ENCODE measurements around the gene NPHP4.

The NPHP4 gene

GRCh38 chr1:5831600-5832335 lies 160.5 kb downstream of the NPHP4 start:
- DNase-seq (ENCODE audit: low read depth in 2 of 2), result no peak

- DNase-seq (ENCODE audit: low read depth in 2 of 2), result no peak
These were observed 161.2 kb downstream of the NPHP4 start for GRCh38 chr1:5830771-5831599.

DNA sequence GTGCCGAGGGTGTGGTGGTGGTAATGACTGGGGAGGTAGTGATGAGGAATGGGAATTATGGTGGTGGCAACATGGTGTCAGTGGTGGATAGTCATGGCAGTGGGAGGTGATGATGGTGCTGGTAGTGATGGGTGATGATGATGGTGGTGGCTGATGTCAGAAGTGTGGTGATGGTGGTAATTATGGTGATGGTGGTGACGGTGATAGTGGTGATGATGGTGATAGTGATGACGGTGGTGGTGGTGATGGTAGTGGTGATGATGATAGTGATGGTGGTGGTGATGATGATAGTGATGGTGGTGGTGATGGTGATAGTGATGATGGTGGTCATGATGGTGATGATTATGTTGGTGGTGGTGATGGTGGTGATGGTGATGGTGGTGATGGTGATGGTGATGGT lies 162.8 kb downstream of the NPHP4 start:
- no peak for DNase-seq (ENCODE audit: low read depth in 2 of 2)

DNA sequence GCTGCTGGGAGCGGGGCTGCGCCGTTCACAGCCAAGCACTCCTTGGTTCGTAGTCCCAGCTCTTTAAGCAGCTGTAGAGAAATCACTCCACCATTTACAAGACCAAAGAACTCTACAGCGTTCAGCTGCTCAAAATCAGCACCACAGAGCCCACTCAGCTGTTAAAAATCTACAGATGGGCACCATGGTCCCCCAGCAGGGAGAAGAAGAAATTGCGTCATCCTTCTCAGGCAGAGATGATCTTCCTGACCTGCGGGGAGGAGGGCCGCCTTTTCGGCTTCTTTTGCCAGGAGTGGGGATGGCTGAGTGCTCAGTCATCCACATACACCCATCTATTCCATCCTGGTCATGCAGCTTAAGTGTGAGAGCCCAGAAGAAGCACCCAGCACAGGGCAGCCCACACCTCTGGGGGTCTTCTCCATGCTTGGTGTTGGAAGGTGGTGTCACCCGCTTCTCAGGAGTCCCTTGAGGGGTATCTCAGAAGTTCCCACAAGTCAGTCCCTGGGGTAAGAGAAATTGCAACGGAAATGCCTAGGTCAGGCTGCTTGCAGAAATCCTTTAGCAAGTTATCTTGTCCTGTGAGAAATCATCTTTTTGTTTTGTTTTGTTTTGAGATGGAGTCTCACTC lies 163.8 kb downstream of the NPHP4 start:
- DNase-seq (ENCODE audit: low read depth in 2 of 2), result no peak

DNA sequence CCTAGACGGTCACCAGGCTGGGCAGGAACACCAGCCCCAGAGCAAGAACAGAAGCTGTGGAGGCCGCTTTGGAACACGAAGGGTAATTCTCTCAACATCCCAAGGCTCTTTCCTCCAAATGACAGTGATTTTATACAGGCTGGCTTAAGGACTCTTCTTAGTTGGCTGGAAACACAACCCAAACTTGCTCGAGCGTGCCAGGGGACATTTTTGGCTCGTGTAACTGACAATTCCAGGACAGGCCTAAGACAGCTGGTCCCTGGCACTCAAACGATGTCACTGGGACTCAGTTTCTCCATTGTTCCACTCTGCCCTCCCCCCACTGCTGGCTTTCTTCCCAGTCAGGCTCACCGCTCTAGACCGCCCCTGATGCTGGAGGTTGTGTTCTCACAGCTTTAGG lies 164.7 kb downstream of the NPHP4 start:
- DNase-seq (ENCODE audit: low read depth in 2 of 2), result no peak

- DNase-seq (ENCODE audit: low read depth in 2 of 2), result no peak
These were observed 165.6 kb downstream of the NPHP4 start for GRCh38 chr1:5826601-5827000.

DNA sequence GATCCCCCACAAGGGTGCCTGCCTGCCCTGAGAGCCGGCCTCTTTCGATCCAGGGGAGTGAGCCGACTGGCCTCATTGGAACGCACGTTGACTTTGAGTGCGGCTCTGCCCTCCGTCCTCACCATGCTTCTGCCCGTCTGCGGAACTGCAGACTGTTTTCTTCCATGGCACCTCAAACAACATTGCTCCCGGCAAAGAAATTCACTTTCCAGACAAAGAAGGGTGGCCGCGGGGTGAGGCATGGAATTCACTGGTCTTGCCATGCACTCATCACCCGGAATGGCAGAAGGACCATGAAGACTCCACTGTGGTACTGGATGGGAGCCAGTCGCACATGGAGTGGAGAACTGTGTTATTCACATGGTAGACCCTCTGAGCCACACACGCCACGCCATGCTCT lies 169.5 kb downstream of the NPHP4 start:
- no peak for DNase-seq (ENCODE audit: low read depth in 2 of 2)

- DNase-seq (ENCODE audit: low read depth in 2 of 2), result no peak
These were observed 170.0 kb downstream of the NPHP4 start for GRCh38 chr1:5822266-5822665.

- DNase-seq (ENCODE audit: low read depth in 2 of 2), result no peak
These were observed 170.6 kb downstream of the NPHP4 start for GRCh38 chr1:5821540-5822176.

- no peak for DNase-seq (ENCODE audit: low read depth in 2 of 2)
These were observed 172.2 kb downstream of the NPHP4 start for GRCh38 chr1:5820026-5820421.

- no peak for DNase-seq (ENCODE audit: low read depth in 2 of 2)
These were observed 172.7 kb downstream of the NPHP4 start for GRCh38 chr1:5819391-5820025.

DNA sequence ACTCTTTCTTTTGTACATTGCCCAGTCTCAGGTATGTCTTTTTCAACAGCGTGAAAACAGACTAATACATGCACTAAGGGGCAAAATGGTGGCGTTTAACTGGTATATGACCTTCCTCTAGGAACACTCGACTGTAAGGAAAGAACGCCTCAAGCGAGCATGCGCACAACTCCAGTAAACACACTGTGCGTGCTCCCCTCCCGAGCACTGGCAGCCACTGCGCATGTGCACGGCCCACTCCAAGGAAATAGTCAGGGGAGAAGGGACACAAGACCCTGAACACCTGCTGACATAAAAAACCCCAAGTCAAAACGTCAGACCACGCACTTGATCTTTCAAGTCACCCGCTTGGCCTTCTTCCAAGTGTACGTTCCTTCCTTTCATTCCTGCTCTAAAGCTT lies 173.5 kb downstream of the NPHP4 start:
- DNase-seq (ENCODE audit: low read depth in 2 of 2), result no peak

GRCh38 chr1:5815716-5816115 lies 176.5 kb downstream of the NPHP4 start:
- DNase-seq (ENCODE audit: low read depth in 2 of 2), result no peak

DNA sequence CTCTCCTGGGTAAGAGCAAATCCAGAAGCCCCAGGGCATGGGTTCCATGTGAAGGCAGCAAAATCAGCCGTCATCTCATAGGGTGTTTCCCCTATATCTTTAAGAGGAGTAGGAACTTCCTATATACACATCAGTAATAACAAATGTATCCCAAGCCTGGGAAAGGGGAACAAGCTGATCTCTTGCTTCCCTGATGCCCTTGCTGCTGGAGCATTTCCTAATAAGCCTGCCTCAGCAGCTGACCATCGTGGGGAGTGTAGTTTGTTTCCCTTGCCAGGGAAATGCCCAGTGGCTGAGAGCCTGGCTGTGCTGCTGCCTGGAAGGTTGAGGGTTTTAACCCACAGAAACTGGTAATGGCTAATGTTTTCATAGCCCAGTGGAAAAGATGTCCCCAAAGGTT lies 177.0 kb downstream of the NPHP4 start:
- DNase-seq (ENCODE audit: low read depth in 2 of 2), result no peak

DNA sequence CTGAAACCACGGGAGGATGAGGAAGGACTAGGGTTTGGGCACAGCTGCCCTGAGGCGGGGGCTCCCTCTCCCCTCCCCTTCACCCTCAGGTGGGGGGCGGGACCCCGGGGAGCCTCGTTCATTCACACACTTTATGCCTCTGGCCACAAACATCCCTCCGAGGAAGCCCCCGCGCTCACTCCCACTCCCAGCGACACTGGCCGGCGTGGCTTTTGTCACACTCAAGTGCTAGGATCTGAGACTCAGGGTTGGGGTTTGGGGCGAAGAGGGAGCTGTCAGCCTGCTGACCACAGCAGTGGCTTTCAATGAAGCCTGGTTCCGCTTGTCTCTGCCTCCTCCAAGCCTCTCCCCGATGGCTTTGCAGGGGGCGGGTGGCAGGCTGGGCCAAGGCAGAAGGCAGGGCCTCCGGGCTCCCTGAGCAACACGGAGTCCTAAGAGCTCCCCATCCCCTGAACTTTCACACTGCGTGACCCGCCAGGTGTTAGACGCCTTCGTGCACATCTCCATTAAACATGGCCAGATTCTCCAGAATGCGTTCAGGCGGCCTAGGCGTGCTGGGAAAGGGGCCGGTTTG lies 178.1 kb downstream of the NPHP4 start:
- DNase-seq (ENCODE audit: low read depth in 2 of 2), result no peak

DNA sequence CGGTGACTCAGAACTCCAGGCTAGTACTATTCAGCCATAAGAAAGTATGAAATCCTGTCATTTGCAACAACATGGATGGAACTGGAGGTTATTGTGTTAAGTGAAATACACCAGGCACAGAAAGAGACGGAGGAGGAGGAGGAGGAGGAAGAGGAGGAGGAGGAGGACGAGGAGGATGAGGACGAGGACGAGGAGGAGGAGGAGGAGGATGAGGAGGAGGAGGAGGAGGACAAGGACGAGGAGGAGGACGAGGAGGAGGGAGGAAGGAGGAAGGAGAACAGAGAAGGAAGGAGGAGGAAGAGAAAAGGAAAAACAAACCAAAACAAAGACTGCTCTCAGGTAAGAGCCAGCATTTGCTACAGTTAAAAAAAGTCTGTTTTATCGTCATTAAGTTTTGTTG lies 178.7 kb downstream of the NPHP4 start:
- DNase-seq (ENCODE audit: low read depth in 2 of 2), result no peak

All from activated CD4-positive, alpha-beta T cell treated with anti-CD3 and anti-CD28 coated beads for 24 hours (primary cell).